ENCODE results near the gene NEUROG1. TPM values are rescaled to one million over a fixed set of nuclear protein-coding genes. Genes with fewer than 3 reads are reported as not detected.

The NEUROG1 gene
- total and polyA plus RNA-seq, 10 of the 15 experiments (the other 5 are each of a cell fraction or from before 2014, with no cell fraction given) = not detected

DNA sequence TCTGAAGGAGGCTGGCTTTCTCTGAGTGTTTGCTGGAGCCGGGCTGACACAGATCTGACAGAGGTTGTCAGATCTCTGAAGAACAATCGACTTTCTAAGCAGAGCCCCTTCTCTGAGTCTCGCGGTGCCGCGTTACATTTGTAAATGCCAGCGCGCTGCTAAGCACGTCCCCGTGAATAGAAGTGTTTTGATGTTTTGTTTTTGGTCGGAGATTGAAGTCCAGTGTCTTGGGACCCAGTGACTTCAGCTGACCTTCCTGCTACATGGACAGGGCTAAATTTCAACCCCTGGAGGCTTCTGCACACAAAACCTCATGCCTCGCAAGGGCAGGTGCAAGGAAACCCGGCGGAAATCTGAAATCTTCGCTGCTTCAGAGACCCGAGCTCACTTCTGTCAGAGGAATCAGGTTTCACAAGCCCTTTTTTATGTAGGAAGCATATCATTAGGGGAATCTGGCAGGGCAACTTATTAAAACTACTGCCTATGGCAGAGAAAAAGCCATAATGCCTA is 27.2 kb downstream of the NEUROG1 start:
- FAIRE-seq (no peak), DNase-seq (ENCODE audit: low read depth, low spot score) (no peak), ATAC-seq (no peak)
- ChIA-PET POLR2A (no interaction called here), RAD21 (ENCODE audit: unreplicated experiment) (no interaction called here), CTCF (no interaction called here), SMC1A (ENCODE audit: uncharacterized antibody, unreplicated experiment) (interaction anchor here (0.9 to 1.4 kb wide), 3 partner anchors 9 to 43 kb away, joined by 3 to 5 read pairs (median 3); no protein-coding TSS in a partner anchor)
- intact Hi-C loops (cut with micrococcal nuclease; ENCODE audit: unreplicated experiment) (no loop called here), in situ Hi-C loops (cut with MboI) (no loop called here)
- H3K9ac ChIP-seq (ENCODE audit: control insufficient read depth, insufficient read depth, low read length) = no peak overlapping the region
- H2AFZ ChIP-seq (ENCODE audit: control insufficient read depth, low read depth, low read length) = no peak overlapping the region
- WGBS (ENCODE audit: insufficient coverage, insufficient replicate concordance, low lambda C conversion rate, missing lambda C conversion rate) = 6% methylated on average over 16 of the region's 16 CpGs
- TF ChIP-seq MEF2B (IDR thresholded peaks at IDR 0.05; ENCODE audit: partially characterized antibody, poor library complexity, severe bottlenecking) = no peak
- no peak for TF ChIP-seq WRNIP1 (IDR thresholded peaks at IDR 0.05; ENCODE audit: borderline replicate concordance, low read depth, low read length)
- TF ChIP-seq EGR1 (IDR thresholded peaks at IDR 0.05; ENCODE audit: borderline replicate concordance in 1 of 2, low read depth in 2 of 2, low read length in 2 of 2) = no peak
- TF ChIP-seq ZZZ3 (IDR thresholded peaks at IDR 0.05; ENCODE audit: control insufficient read depth, insufficient read length, low read depth) = no peak
- no peak for TF ChIP-seq IKZF2 (IDR thresholded peaks at IDR 0.05)
- TF ChIP-seq, protein P1, sequence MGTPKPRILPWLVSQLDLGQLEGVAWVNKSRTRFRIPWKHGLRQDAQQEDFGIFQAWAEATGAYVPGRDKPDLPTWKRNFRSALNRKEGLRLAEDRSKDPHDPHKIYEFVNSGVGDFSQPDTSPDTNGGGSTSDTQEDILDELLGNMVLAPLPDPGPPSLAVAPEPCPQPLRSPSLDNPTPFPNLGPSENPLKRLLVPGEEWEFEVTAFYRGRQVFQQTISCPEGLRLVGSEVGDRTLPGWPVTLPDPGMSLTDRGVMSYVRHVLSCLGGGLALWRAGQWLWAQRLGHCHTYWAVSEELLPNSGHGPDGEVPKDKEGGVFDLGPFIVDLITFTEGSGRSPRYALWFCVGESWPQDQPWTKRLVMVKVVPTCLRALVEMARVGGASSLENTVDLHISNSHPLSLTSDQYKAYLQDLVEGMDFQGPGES (IDR thresholded peaks at IDR 0.05) = no peak
- no peak for TF ChIP-seq IKZF1 (conservative IDR thresholded peaks at IDR 0.05)
- H4K20me1 ChIP-seq (ENCODE audit: control insufficient read depth, insufficient read depth) = no peaks in the 10 kb centered on the region
- no peaks in the 10 kb centered on the region for H3K36me3 ChIP-seq (ENCODE audit: control insufficient read depth in 2 of 2, insufficient read depth in 2 of 2, low read length in 1 of 2)
- H3K4me1 ChIP-seq (ENCODE audit: control insufficient read depth, insufficient read depth, low read length) = no peaks in the 10 kb centered on the region
- H3K4me2 ChIP-seq (ENCODE audit: control insufficient read depth, insufficient read depth) = no peak overlapping the region
- H3K9me3 ChIP-seq (replicated peaks; ENCODE audit: control insufficient read depth, insufficient read depth, low read length) = no peaks in the 10 kb centered on the region
- H3K27ac ChIP-seq (ENCODE audit: control insufficient read depth, insufficient read depth) = no peak overlapping the region
- no peak overlapping the region for H3K4me3 ChIP-seq
- no TSS peak for BruUV-seq (replicated peaks)
- no peaks in the 10 kb centered on the region for H3K79me2 ChIP-seq (ENCODE audit: control insufficient read depth, insufficient read depth, low read length)
- peaks cover 4 to 6% of the 10 kb centered on the region in 2 experiments; a peak in 3 of 4 replicates for H3K27me3 ChIP-seq (replicated peaks in 1 of 2; ENCODE audit: control insufficient read depth in 2 of 2, insufficient read depth in 2 of 2, low read length in 1 of 2)

Measured in GM12878 (cell line).